Epithelial cell of prostate (primary cell): ENCODE measurements around the gene ARID5A.

ENCODE experiments used
- DNase-seq: peaks from one replicate; pipeline ENCODE4 v3.0.0-alpha.2; 2011; ENCODE audit warnings: low read depth, low spot score
- H3K27ac ChIP-seq: fragments of 450-650 bp; 2 replicates; pipeline ENCODE4 v1.5.1; 2017; ENCODE audit warnings: mild to moderate bottlenecking

The ARID5A gene

GRCh38 chr2:96526101-96526591 is 10.4 kb upstream of the ARID5A start:
- H3K27ac ChIP-seq, result no peak overlapping the region
- DNase-seq, result no peak

DNA sequence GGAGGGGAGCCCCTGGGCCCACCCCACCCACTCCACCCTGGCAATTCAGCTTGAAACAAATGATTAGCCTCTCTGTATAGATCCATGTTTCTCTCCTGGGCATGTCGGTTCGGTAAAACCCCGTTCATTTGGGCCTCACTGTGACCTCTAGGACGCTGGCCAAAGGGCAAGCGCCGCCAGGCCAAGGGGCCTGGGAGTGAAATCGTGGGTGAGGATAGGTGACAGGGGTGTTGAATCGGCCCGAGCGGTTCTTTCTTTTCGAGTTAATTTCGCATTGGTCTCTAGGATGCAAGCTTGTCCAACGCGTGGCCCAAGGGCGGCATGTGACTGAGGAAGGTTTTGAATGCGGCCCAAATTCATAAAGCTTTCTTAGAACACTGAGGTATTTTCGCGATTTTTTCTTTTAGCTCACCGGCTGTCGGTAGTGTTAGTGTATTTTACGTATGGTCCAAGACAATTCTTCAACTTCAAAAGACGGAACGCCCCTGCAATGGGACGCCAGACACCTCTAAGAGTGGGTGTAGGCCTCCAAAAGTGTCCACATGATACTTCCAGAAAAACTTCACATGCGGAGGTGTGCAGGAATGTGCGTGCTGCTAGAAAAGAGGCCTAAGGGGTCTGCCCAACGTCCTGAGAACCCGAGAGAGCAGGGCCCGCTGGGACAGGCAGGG is 9.8 kb upstream of the ARID5A start:
- DNase-seq, result no peak
- H3K27ac ChIP-seq, result no peak overlapping the region

- no peak overlapping the region for H3K27ac ChIP-seq
- DNase-seq, result no peak
Measured at GRCh38 chr2:96527286-96528005, 9.1 kb upstream of the ARID5A start.

DNA sequence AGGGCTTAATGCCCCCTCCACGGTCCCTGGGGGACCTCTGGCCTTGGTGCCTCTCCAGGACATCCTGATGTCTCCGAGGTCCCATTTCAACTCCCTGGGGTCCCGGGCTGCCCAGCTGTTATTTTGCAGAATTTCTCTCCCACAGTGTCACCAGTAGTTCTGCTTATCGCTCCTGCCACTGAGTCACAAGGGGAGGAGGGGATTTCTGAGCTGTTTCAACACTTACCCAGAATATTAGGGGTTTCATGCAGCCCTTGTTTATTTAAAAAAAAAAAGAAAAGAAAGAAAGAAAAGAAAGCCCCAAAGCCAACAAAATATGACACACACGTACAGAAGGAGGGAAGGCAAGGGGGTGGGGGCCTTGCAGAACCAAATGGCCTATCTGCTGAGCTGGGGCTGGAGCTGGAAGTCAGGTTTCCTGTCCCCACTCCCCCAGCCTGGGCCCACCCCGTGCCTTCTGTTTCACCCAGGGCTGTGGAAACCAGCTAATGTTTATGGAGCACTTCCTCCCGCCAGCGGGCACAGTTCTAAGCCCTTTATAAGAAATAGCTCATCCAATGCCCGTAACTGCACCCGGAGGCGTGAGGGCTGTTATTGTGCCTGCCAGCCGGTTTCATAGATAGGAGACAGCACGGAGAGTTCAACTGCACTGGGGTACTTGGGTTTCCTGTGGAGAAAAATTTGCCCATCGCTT is 8.4 kb upstream of the ARID5A start:
- DNase-seq, result no peak
- H3K27ac ChIP-seq, result no peak overlapping the region

GRCh38 chr2:96528700-96529375 is 7.7 kb upstream of the ARID5A start:
- no peak overlapping the region for H3K27ac ChIP-seq
- DNase-seq, result no peak

DNA sequence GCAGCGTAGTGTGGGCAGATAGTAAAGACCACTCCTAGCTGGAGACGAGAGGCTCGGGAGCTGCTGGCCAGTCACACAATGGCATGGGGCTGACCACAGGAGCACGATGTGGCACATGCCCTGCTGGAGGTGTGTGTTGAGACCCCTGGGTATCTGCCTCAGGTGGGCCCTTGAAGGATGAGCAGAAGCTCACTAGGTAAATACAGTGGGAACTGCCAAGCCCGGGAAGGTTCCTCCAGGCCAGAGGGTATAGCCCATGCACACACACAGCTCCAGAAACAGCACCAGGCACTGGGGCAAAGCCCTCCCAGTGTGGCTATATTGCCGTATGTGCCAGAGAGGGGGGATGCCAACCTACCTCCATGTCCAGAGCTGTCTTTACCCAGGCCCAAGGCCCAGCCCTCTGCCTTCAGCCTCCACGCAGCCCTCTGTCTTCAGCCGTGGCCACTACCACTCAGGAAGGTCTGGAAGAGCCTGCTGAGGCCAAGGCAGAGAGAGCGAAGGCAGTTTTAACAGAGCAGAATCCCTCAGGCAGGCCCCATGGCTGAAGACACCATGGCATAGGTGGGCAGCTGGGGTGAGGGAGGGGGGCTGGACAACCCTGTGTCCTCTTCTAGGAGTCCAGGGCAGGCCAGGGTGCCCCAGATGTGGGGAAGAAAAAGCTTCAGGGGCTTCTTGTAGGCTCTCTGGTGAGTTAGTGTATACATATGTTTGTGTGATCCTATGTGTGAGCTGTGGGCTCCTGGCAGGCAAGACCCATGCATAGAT is 7.0 kb upstream of the ARID5A start:
- DNase-seq, result no peak
- H3K27ac ChIP-seq, result no peak overlapping the region

GRCh38 chr2:96530144-96530430 is 6.5 kb upstream of the ARID5A start:
- H3K27ac ChIP-seq, result no peak overlapping the region
- no peak for DNase-seq

DNA sequence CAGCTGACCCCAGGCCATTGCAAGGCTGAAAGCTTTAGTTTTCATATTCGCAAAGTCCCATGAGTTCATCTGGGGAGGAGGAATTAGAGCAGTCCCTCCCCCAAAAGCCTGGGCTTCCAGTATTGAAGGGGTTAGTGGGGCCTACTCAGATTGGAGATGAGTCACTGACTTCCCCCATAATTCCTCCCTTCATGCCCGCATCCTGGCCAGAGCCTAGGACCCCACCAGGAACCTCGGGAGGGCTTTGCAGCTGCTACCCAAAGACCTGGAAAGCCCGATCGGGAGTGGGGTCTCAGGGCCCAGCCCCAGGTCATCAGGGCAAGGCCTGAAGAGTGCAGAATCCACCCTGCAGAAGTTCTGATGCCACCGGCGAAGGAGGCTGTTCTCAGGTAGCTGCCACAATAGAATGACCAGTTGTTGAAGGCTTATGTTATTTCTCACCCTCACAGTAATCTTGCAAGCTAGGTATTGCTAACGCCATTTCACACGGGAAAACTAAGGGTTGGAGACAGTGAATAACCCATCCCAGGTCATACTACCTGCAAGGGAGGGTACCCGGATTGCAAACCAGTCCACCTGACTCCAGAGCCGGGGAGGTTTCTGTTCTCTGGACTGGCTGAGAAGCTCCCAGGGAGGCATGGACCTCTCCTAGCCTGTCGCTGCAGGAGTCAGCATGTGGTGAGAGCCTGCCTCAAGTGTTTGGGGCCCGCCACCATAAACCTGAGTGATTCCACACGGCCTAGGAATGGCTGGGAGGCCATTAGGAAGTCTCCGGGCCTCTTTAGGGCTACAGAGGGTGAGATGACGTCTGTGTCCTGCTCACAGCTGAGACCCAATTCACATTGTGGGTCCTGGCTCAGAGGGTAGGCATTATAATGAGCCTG is 5.8 kb upstream of the ARID5A start:
- DNase-seq, result no peak
- no peak overlapping the region for H3K27ac ChIP-seq

GRCh38 chr2:96531366-96531765 is 5.2 kb upstream of the ARID5A start:
- H3K27ac ChIP-seq, result peak overlapping the region; percentile 48
- DNase-seq, result no peak

- peak overlapping the region; percentile 48 for H3K27ac ChIP-seq
- peak; percentile 90 for DNase-seq
Measured at GRCh38 chr2:96531872-96532505, 4.6 kb upstream of the ARID5A start.

DNA sequence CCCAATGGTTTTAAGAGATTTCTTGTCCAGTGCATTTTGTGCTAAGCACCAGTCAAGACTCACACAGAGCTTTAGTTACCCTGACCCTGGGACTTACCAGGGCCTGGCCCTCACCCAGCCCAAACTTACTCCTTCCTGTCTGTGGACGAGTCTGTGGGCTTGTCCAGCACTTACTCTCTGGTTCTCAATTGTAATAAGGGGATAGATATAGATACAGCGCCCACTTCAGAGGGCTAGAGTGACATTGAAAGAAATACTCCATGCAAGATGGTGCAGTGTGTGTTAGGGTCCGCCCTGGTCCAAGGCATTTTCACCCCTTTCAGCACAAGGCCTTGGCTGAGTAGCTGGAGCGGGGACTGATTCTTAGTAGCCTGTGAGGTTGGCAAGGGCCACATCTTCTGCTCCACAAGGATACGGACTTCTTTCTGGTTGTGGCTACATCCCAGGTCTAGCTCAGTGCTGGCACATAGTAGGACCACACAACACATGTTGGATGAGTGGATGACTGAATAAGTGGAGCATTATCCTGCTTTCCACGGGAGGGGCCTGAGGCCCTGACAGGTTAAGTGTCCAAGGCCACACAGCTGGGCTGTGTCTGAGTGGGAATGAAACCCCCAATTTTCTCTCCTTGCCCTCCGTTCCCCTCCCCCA is 3.8 kb upstream of the ARID5A start:
- peak overlapping the region; percentile 58 for H3K27ac ChIP-seq
- DNase-seq, result no peak

- DNase-seq, result no peak
- peak overlapping the region; percentile 58 for H3K27ac ChIP-seq
Measured at GRCh38 chr2:96533292-96534073, 3.1 kb upstream of the ARID5A start.

DNA sequence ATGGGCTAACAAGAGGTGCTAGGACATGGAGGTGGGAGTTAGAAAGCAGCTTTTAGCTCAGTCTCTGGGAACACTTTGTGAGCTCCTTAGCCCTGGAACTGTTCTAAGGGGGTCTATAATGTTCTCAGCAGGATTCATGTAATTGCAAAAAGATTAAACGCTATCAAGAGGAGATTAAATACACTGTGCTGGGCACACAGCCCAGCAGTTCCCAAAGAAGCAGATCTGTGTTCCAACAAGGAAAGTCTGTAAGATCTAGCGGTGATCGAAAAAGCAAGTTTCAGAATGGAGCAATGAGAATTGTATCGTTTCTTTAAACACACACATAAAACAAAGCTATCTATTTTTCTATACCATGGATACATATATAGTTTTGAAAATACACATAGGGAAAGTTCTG is 2.4 kb upstream of the ARID5A start:
- DNase-seq, result no peak

GRCh38 chr2:96534701-96535181 is 1.8 kb upstream of the ARID5A start:
- DNase-seq, result peak; percentile 62
- H3K27ac ChIP-seq, result peak overlapping the region; percentile 58

More for the DNA sequence above, 2.4 kb upstream of the ARID5A start:
- H3K27ac ChIP-seq, result peak overlapping the region; percentile 58

GRCh38 chr2:96535331-96535730 is 1.2 kb upstream of the ARID5A start:
- H3K27ac ChIP-seq, result no peak overlapping the region
- no peak for DNase-seq

DNA sequence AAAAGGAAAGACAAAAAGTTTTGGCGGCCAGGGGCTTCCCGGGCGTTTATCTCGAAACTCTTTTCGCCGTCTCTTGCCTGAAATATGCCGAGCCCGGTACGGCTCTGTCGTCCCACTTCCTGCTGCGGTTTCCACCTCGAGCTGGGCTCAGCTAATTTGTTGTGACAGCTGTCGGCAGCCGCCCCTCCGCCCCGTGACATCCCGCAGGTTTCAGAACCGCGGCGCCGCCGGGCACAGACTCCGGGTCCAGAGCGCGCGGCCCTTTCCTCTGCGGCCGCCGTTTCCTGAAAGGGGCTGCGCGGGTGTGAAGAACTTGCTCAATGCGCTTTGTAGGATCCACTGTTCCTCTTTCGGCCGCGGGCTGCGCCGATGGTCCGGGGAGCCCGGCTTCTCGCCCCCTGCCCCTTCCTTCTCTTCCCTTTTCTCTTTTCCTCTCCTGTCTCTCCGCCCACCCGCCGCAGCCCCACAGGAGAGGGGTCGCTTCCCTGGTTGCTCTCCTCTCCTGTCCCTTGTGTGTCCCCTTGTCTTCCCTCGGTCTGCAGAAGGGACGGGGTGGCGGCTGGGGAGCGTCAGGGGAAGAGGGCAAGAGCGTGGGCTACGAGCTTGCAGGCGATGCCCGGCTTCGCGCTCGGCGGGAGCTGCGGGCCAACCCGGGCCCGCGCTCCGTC is 648 bp downstream of the ARID5A start:
- DNase-seq, result no peak

More for the DNA sequence above, 648 bp downstream of the ARID5A start:
- H3K27ac ChIP-seq, result peak overlapping the region; percentile 13
